HepG2 (cell line): Measurements from ENCODE around the gene FCN3. TPM values are rescaled to one million over a fixed set of nuclear protein-coding genes. Genes with fewer than 3 reads are reported as not detected.

Experiments used
- ATM ChIP-seq: fragments of 450-650 bp; IDR thresholded peaks from 2 replicates; pipeline ENCODE4 v1.7.1; 2017; ENCODE audit warnings: mild to moderate bottlenecking, borderline replicate concordance
- HDAC2 ChIP-seq: sonication (generic); formaldehyde crosslinking; IDR thresholded peaks from 2 replicates; pipeline ENCODE4 v1.4.0; 2020; ENCODE audit warnings: missing genetic modification reagents
- HHEX ChIP-seq: IDR thresholded peaks from 2 replicates; pipeline ENCODE4 v1.6.1; 2016; ENCODE audit warnings: control low read depth
- HNF4A ChIP-seq: sonication (generic); formaldehyde crosslinking; IDR thresholded peaks from 2 replicates; pipeline ENCODE4 v1.4.0; 2020; ENCODE audit warnings: missing genetic modification reagents
- KAT7 ChIP-seq: IDR thresholded peaks from 2 replicates; pipeline ENCODE4 v1.6.1; 2018; ENCODE audit warnings: borderline replicate concordance, missing compliant biosample characterization
- KDM1A ChIP-seq: IDR thresholded peaks from 2 replicates; pipeline ENCODE4 v1.6.1; 2016; ENCODE audit warnings: missing compliant biosample characterization
- MLX ChIP-seq: IDR thresholded peaks from 2 replicates; pipeline ENCODE4 v1.6.1; 2016
- NR3C1 ChIP-seq: sonication (generic); formaldehyde crosslinking; IDR thresholded peaks from 2 replicates; pipeline ENCODE4 v1.4.0; 2020; ENCODE audit warnings: missing genetic modification reagents
- PAWR ChIP-seq: sonication (generic); formaldehyde crosslinking; IDR thresholded peaks from 2 replicates; pipeline ENCODE4 v1.4.0; 2020; ENCODE audit warnings: missing genetic modification reagents, mild to moderate bottlenecking, borderline replicate concordance
- POLR2G ChIP-seq: fragments of 200-400 bp; formaldehyde crosslinking; IDR thresholded peaks from 2 replicates; pipeline ENCODE4 v1.6.1; 2018; ENCODE audit warnings: mild to moderate bottlenecking, low read depth, low read length, moderate library complexity
- RFX1 ChIP-seq: fragments of 450-650 bp; IDR thresholded peaks from 2 replicates; pipeline ENCODE4 v1.6.1; 2017
- SRY ChIP-seq: sonication (generic); formaldehyde crosslinking; IDR thresholded peaks from 2 replicates; pipeline ENCODE4 v1.8.0; 2022; ENCODE audit warnings: mild to moderate bottlenecking, missing genetic modification reagents
- SSRP1 ChIP-seq: IDR thresholded peaks from 2 replicates; pipeline ENCODE4 v1.6.1; 2016; ENCODE audit warnings: control low read depth
- TBP ChIP-seq: sonication (generic); formaldehyde crosslinking; IDR thresholded peaks from 2 replicates; pipeline ENCODE4 v1.5.0; 2020; ENCODE audit warnings: missing genetic modification reagents
- TOE1 ChIP-seq: sonication (generic); formaldehyde crosslinking; IDR thresholded peaks from 2 replicates; pipeline ENCODE4 v1.4.0; 2020; ENCODE audit warnings: mild to moderate bottlenecking, missing genetic modification reagents
- TSC22D2 ChIP-seq: sonication (generic); formaldehyde crosslinking; IDR thresholded peaks from 2 replicates; pipeline ENCODE4 v1.5.1; 2020; ENCODE audit warnings: missing genetic modification reagents, mild to moderate bottlenecking, borderline replicate concordance
- ZBTB1 ChIP-seq: sonication (generic); formaldehyde crosslinking; IDR thresholded peaks from 2 replicates; pipeline ENCODE4 v1.4.0; 2020; ENCODE audit warnings: missing genetic modification reagents, borderline replicate concordance
- ZBTB43 ChIP-seq: sonication (generic); formaldehyde crosslinking; conservative IDR thresholded peaks from 2 replicates; pipeline ENCODE4 v1.4.0; 2020; ENCODE audit warnings: missing genetic modification reagents
- ZNF12 ChIP-seq: sonication (generic); formaldehyde crosslinking; IDR thresholded peaks from 2 replicates; pipeline ENCODE4 v1.5.0; 2020; ENCODE audit warnings: missing genetic modification reagents
- ZNF34 ChIP-seq: sonication (generic); formaldehyde crosslinking; IDR thresholded peaks from 2 replicates; pipeline ENCODE4 v1.4.0; 2020; ENCODE audit warnings: mild to moderate bottlenecking, missing genetic modification reagents, borderline replicate concordance
- ZNF552 ChIP-seq: sonication (generic); formaldehyde crosslinking; IDR thresholded peaks from 2 replicates; pipeline ENCODE4 v1.9.0; 2022; ENCODE audit warnings: missing genetic modification reagents, mild to moderate bottlenecking, borderline replicate concordance
- ZNF609 ChIP-seq: sonication (generic); formaldehyde crosslinking; IDR thresholded peaks from 2 replicates; pipeline ENCODE4 v1.4.0; 2020; ENCODE audit warnings: mild to moderate bottlenecking, missing genetic modification reagents, borderline replicate concordance
- ZNF660 ChIP-seq: sonication (generic); formaldehyde crosslinking; IDR thresholded peaks from 2 replicates; pipeline ENCODE4 v1.5.1; 2020; ENCODE audit warnings: mild to moderate bottlenecking, low read depth, missing genetic modification reagents, borderline replicate concordance
- ZNF737 ChIP-seq: sonication (generic); formaldehyde crosslinking; IDR thresholded peaks from 2 replicates; pipeline ENCODE4 v1.5.0; 2020; ENCODE audit warnings: missing genetic modification reagents, mild to moderate bottlenecking, borderline replicate concordance
- ZNF749 ChIP-seq: sonication (generic); formaldehyde crosslinking; IDR thresholded peaks from 2 replicates; pipeline ENCODE4 v1.8.0; 2022; ENCODE audit warnings: mild to moderate bottlenecking, missing genetic modification reagents, moderate library complexity, borderline replicate concordance
- ZNF773 ChIP-seq: sonication (generic); formaldehyde crosslinking; IDR thresholded peaks from 2 replicates; pipeline ENCODE4 v1.4.0; 2020; ENCODE audit warnings: missing genetic modification reagents, borderline replicate concordance
- polyA plus RNA-seq, 8 experiments: library from polyadenylated mRNA; depleted of rRNA in 3 of 8; stranded (reverse) in 7 of 8; unstranded in 1 of 8; fragments of >200 nt; fragmentation: Illumina TruSeq in 4 of 8; extraction: Trizol in 4 of 8; gene quantifications; 2 replicates each; pipeline versions ENCODE4 v1.2.1 to v1.2.3, GENCODE V29; 2011 to 2016; ENCODE audit warnings: low read depth in 4 of 8, missing spikeins in 1 of 8, mixed read lengths in 1 of 8; ENCODE audit not compliant: insufficient read depth in 1 of 8
- total RNA-seq, 5 experiments: library from RNA; depleted of rRNA; stranded (reverse); fragments of >200 nt; fragmentation: Illumina TruSeq; extraction: Trizol; gene quantifications; 2 replicates each; pipeline ENCODE4 v1.2.3, GENCODE V29; 2016; ENCODE audit warnings: low read depth in 1 of 5

The FCN3 gene
- total and polyA plus RNA-seq, 2 of the 13 experiments (the other 11 are each of a cell fraction or from before 2014, with no cell fraction given): not detected

GRCh38 chr1:27342778-27343638 lies 31.6 kb downstream of the FCN3 start (continued):
- TF ChIP-seq ZNF737 (CRISPR knock-in tag) (no peak), TSC22D2 (CRISPR knock-in tag) (no peak), TBP (CRISPR knock-in tag) (no peak), RFX1 (no peak), HNF4A (CRISPR knock-in tag) (no peak), ZBTB43 (no peak), ZNF552 (CRISPR knock-in tag) (no peak), SRY (CRISPR knock-in tag) (no peak; the same call in 1 of the 2 replicates), ZNF12 (no peak), KAT7 (0 out of 2 replicates have a peak, but pooled peaks have one; percentile 19), KDM1A (CRISPR knock-in tag) (no peak), HHEX (CRISPR knock-in tag) (no peak), ZNF749 (CRISPR knock-in tag) (peak; percentile 67; the same call in 1 of the 2 replicates), SSRP1 (CRISPR knock-in tag) (no peak), ATM (no peak), ZBTB1 (CRISPR knock-in tag) (no peak), NR3C1 (CRISPR knock-in tag) (no peak), PAWR (CRISPR knock-in tag) (no peak), POLR2G (peak; percentile 59), ZNF773 (CRISPR knock-in tag) (no peak), ZNF660 (CRISPR knock-in tag) (no peak), HDAC2 (CRISPR knock-in tag) (peak; percentile 32; the same call in 1 of the 2 replicates), TOE1 (CRISPR knock-in tag) (no peak), MLX (CRISPR knock-in tag) (no peak), ZNF609 (no peak), ZNF34 (CRISPR knock-in tag) (no peak)
